GM21529 (cell line): ENCODE data around the gene FOXE1.

ENCODE experiments used
- ATAC-seq: cut with Tn5 transposase; IDR thresholded peaks from one replicate; pipeline ENCODE4 v1.9.1; 2021; ENCODE audit not compliant: unreplicated experiment

The FOXE1 gene

GRCh38 chr9:97848215-97848479, 4.9 kb upstream of the FOXE1 start:
- no peak for ATAC-seq

- no peak for ATAC-seq
Observed at GRCh38 chr9:97848480-97849237, 4.4 kb upstream of the FOXE1 start.

- ATAC-seq: no peak
Observed at GRCh38 chr9:97849980-97850379, 3.0 kb upstream of the FOXE1 start.

- no peak for ATAC-seq
Observed at GRCh38 chr9:97850746-97851445, 2.1 kb upstream of the FOXE1 start.

- ATAC-seq: no peak
Observed at GRCh38 chr9:97851446-97851883, 1.6 kb upstream of the FOXE1 start.

GRCh38 chr9:97852001-97852398, 1.0 kb upstream of the FOXE1 start:
- no peak for ATAC-seq

GRCh38 chr9:97852399-97853055, 499 bp upstream of the FOXE1 start:
- no peak for ATAC-seq

GRCh38 chr9:97853844-97854695, 1.0 kb downstream of the FOXE1 start:
- no peak for ATAC-seq

GRCh38 chr9:97854696-97855485, 1.9 kb downstream of the FOXE1 start:
- ATAC-seq: no peak

- ATAC-seq: no peak
Observed at GRCh38 chr9:97855486-97855875, 2.5 kb downstream of the FOXE1 start.

GRCh38 chr9:97855899-97856298, 2.9 kb downstream of the FOXE1 start:
- no peak for ATAC-seq

GRCh38 chr9:97856857-97857605, 4.0 kb downstream of the FOXE1 start:
- ATAC-seq: no peak

GRCh38 chr9:97857606-97858392, 4.8 kb downstream of the FOXE1 start:
- ATAC-seq: no peak

- ATAC-seq: no peak
Observed at GRCh38 chr9:97858393-97858713, 5.3 kb downstream of the FOXE1 start.

GRCh38 chr9:97858826-97859225, 5.8 kb downstream of the FOXE1 start:
- no peak for ATAC-seq

GRCh38 chr9:97859346-97859745, 6.3 kb downstream of the FOXE1 start:
- no peak for ATAC-seq

GRCh38 chr9:97860451-97861147, 7.6 kb downstream of the FOXE1 start:
- ATAC-seq: no peak

- no peak for ATAC-seq
Observed at GRCh38 chr9:97861148-97861475, 8.1 kb downstream of the FOXE1 start.

- no peak for ATAC-seq
Observed at GRCh38 chr9:97863314-97863713, 10.3 kb downstream of the FOXE1 start.
